T47D (cell line): ENCODE results near the gene TMEM132E.

Source experiments
- DNase-seq, 2 experiments: peaks; one replicate each; pipeline versions ENCODE4 v3.0.0 to v3.0.0-alpha.2; 2011 to 2012; ENCODE audit warnings: low read depth in 1 of 2, low spot score in 1 of 2
- JUND ChIP-seq: IDR thresholded peaks from 2 replicates; pipeline ENCODE4 v1.6.1; 2012; ENCODE audit warnings: low read depth
- in situ Hi-C: cut with HindIII; loops from 2 replicates; pipeline ENCODE4 v1.10.0; 2016; ENCODE audit warnings: low sequenced_read_pairs, low pct_unique_long_range_greater_than_20kb

TMEM132E gene

GRCh38 chr17:34589120-34589965, 10.0 kb downstream of the TMEM132E start:
- no peak for DNase-seq
- TF ChIP-seq JUND: no peak
- in situ Hi-C loops: no loop called here

GRCh38 chr17:34592002-34592401, 12.6 kb downstream of the TMEM132E start:
- in situ Hi-C loops: no loop called here
- no peak for TF ChIP-seq JUND
- DNase-seq: no peak

GRCh38 chr17:34596920-34597319, 17.5 kb downstream of the TMEM132E start:
- DNase-seq: no peak
- in situ Hi-C loops: no loop called here
- TF ChIP-seq JUND: no peak

GRCh38 chr17:34598161-34598776, 18.9 kb downstream of the TMEM132E start:
- in situ Hi-C loops: no loop called here
- no peak for DNase-seq
- no peak for TF ChIP-seq JUND

- no peak for TF ChIP-seq JUND
- no peak for DNase-seq
- in situ Hi-C loops: no loop called here
Observed at GRCh38 chr17:34601416-34601815, 22.0 kb downstream of the TMEM132E start.

GRCh38 chr17:34603974-34604373, 24.6 kb downstream of the TMEM132E start:
- TF ChIP-seq JUND: no peak
- no peak for DNase-seq
- in situ Hi-C loops: no loop called here

GRCh38 chr17:34606763-34607162, 27.4 kb downstream of the TMEM132E start:
- DNase-seq: no peak
- TF ChIP-seq JUND: no peak
- in situ Hi-C loops: no loop called here

GRCh38 chr17:34607917-34608316, 28.5 kb downstream of the TMEM132E start:
- DNase-seq: no peak
- in situ Hi-C loops: no loop called here
- TF ChIP-seq JUND: no peak

GRCh38 chr17:34609210-34609609, 29.8 kb downstream of the TMEM132E start:
- in situ Hi-C loops: no loop called here
- no peak for DNase-seq
- no peak for TF ChIP-seq JUND

GRCh38 chr17:34610039-34610438, 30.7 kb downstream of the TMEM132E start:
- in situ Hi-C loops: no loop called here
- no peak for DNase-seq

GRCh38 chr17:34610506-34610905, 31.1 kb downstream of the TMEM132E start:
- in situ Hi-C loops: no loop called here

More at GRCh38 chr17:34610039-34610438, 30.7 kb downstream of the TMEM132E start:
- no peak for TF ChIP-seq JUND

GRCh38 chr17:34613064-34614019, 34.0 kb downstream of the TMEM132E start:
- in situ Hi-C loops: no loop called here
- DNase-seq: no peak
- no peak for TF ChIP-seq JUND

More at GRCh38 chr17:34610506-34610905, 31.1 kb downstream of the TMEM132E start:
- no peak for TF ChIP-seq JUND
- no peak for DNase-seq
